Left ventricle myocardium inferior (tissue), 1 donor: ENCODE data around the gene ITPR1. TPM values are rescaled to one million over a fixed set of nuclear protein-coding genes. Genes with fewer than 3 reads are reported as not detected.

Source experiments
- DNase-seq: peaks from one replicate; pipeline ENCODE4 v3.0.0-alpha.2; 2020
- H3K27ac ChIP-seq: fragments of 200-600 bp; replicated peaks from 2 replicates; pipeline ENCODE4 v1.8.0; 2021
- H3K27me3 ChIP-seq: fragments of 200-600 bp; 2 replicates; pipeline ENCODE4 v1.8.0; 2021; ENCODE audit warnings: low read depth
- H3K36me3 ChIP-seq: fragments of 200-600 bp; 2 replicates; pipeline ENCODE4 v1.8.0; 2021
- H3K4me1 ChIP-seq: fragments of 200-600 bp; 2 replicates; pipeline ENCODE4 v1.8.0; 2021
- H3K4me3 ChIP-seq: fragments of 200-600 bp; 2 replicates; pipeline ENCODE4 v1.8.0; 2021; ENCODE audit warnings: mild to moderate bottlenecking, moderate library complexity
- H3K9me3 ChIP-seq: fragments of 200-600 bp; replicated peaks from 2 replicates; pipeline ENCODE4 v1.8.0; 2021
- CTCF ChIP-seq: fragments of 200-600 bp; IDR thresholded peaks from 2 replicates; pipeline ENCODE4 v1.8.0; 2021; ENCODE audit warnings: antibody characterized with exemption, mild to moderate bottlenecking, borderline replicate concordance
- intact Hi-C: fragments of 100-400 bp; cut with micrococcal nuclease; formaldehyde crosslinking; loops from one replicate; pipeline ENCODE4 v1.11.0; 2022
- total RNA-seq: library from RNA; stranded (reverse); fragmentation: NEBNext Ultra II Directional; extraction: Animal tissue kit (Norgen Biotek cat#: 25700); gene quantifications from one replicate; pipeline ENCODE4 v1.2.1, GENCODE V29; 2021
- donor health status: DM: no; HTN: yes; CAD: no; lungs with severe emphysema.

The ITPR1 gene
- total RNA-seq, 1 donor from 2014 or later, result 29.0 TPM

- Histone ChIP-seq H3K9me3 (no peaks in the 10 kb centered on the region), H3K36me3 (peaks cover 70% of the 10 kb centered on the region), H3K4me1 (peaks cover under 1% of the 10 kb centered on the region), H3K27me3 (no peaks in the 10 kb centered on the region), H3K4me3 (no peak overlapping the region), H3K27ac (no peak overlapping the region)
- TF ChIP-seq CTCF, result no peak
- intact Hi-C loops, result no loop called here
- DNase-seq, result no peak
Measured at GRCh38 chr3:4678320-4678719, 185.2 kb downstream of the ITPR1 start.

GRCh38 chr3:4680227-4680691, 187.1 kb downstream of the ITPR1 start:
- DNase-seq, result no peak
- Histone ChIP-seq H3K27me3 (no peaks in the 10 kb centered on the region), H3K36me3 (peaks cover 77% of the 10 kb centered on the region), H3K27ac (no peak overlapping the region), H3K4me3 (no peak overlapping the region), H3K9me3 (no peaks in the 10 kb centered on the region), H3K4me1 (no peaks in the 10 kb centered on the region)
- intact Hi-C loops, result no loop called here
- no peak for TF ChIP-seq CTCF

- TF ChIP-seq CTCF, result no peak
- H3K9me3 ChIP-seq, result no peaks in the 10 kb centered on the region
- H3K4me3 ChIP-seq, result no peak overlapping the region
- H3K27ac ChIP-seq, result no peak overlapping the region
- no peak for DNase-seq
- no peaks in the 10 kb centered on the region for H3K27me3 ChIP-seq
- no peaks in the 10 kb centered on the region for H3K4me1 ChIP-seq
- intact Hi-C loops, result no loop called here
- H3K36me3 ChIP-seq, result peaks cover 79% of the 10 kb centered on the region
Measured at GRCh38 chr3:4680871-4681300, 187.7 kb downstream of the ITPR1 start.

GRCh38 chr3:4681301-4681700, 188.2 kb downstream of the ITPR1 start:
- intact Hi-C loops, result no loop called here
- Histone ChIP-seq H3K4me1 (no peaks in the 10 kb centered on the region), H3K36me3 (peaks cover 82% of the 10 kb centered on the region), H3K27ac (no peak overlapping the region), H3K9me3 (no peaks in the 10 kb centered on the region), H3K27me3 (no peaks in the 10 kb centered on the region), H3K4me3 (no peak overlapping the region)
- TF ChIP-seq CTCF, result no peak
- DNase-seq, result no peak

GRCh38 chr3:4684117-4684516, 191.0 kb downstream of the ITPR1 start:
- DNase-seq, result no peak
- TF ChIP-seq CTCF, result no peak
- Histone ChIP-seq H3K27me3 (no peaks in the 10 kb centered on the region), H3K4me3 (no peak overlapping the region), H3K4me1 (peaks cover 5% of the 10 kb centered on the region), H3K9me3 (no peaks in the 10 kb centered on the region), H3K27ac (no peak overlapping the region), H3K36me3 (peaks cover 83% of the 10 kb centered on the region)
- intact Hi-C loops, result no loop called here
